ENCODE data around the gene ISL2. TPM values are rescaled to one million over a fixed set of nuclear protein-coding genes. Genes with fewer than 3 reads are reported as not detected.

ISL2 gene
- total RNA-seq, 4 donors from 2014 or later, result 1.8 to 5.1 (median 4.2) TPM

DNA sequence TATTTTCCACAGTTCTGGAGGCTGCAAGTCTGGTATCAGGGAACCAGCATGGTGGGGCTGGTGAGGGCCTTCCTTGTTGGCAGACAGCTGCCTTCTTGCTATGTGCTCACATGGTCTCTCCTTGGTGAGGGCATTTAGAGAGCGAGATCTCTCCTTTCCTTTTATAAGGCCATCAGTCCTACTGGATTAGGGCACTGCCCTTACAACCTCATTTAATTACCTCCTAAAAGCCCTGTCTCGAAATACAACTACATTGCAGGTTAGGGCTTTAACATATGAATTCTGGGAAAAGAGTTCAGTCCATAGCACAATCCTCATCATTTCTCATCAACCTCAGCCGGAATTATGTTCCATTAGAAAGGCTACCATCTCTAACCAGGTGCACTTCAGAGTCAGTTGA is 21.9 kb downstream of the ISL2 start:
- no peak overlapping the region for H3K27ac ChIP-seq (replicated peaks in 1 of 4)
- H3K4me3 ChIP-seq, result no peak overlapping the region
- intact Hi-C loops (cut with DNase I), result no loop called here
- H3K9me3 ChIP-seq, result no peaks in the 10 kb centered on the region
- H3K4me1 ChIP-seq, result no peaks in the 10 kb centered on the region
- no peaks in the 10 kb centered on the region for H3K27me3 ChIP-seq
- WGBS, result 94% methylated on average over 3 of the region's 3 CpGs
- DNase-seq (ENCODE audit: extremely low spot score), result no peak
- no peak for TF ChIP-seq POLR2A (IDR thresholded peaks at IDR 0.05; ENCODE audit: low read depth)
- TF ChIP-seq POLR2AphosphoS5 (IDR thresholded peaks at IDR 0.05), result no peak
- peaks cover 0 to 12% (median 4%) of the 10 kb centered on the region in 4 donors for H3K36me3 ChIP-seq

DNA sequence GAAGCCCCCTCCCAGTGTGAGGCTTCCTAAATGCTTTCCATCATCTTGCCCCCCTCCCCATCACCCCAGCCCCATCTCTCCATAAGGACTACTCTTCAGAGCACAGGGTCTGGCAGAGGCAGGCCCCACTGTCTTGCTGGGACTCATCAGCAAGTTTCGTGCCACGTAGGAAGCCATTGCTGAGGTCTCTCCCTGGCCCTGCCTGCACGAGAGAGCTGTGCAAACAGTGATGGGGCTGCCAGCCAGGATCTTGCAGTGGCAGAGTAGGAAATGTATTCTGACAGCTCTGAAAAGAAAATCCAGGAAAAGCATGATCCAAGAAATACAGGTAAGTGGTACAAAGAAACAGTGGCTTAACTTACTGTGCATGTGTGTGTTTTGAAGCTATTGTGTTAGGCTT is 22.6 kb downstream of the ISL2 start:
- Histone ChIP-seq H3K27me3 (no peaks in the 10 kb centered on the region), H3K36me3 (peaks cover 0 to 12% (median 4%) of the 10 kb centered on the region in 4 donors), H3K9me3 (no peaks in the 10 kb centered on the region), H3K27ac (replicated peaks in 1 of 4) (no peak overlapping the region), H3K4me3 (no peak overlapping the region), H3K4me1 (no peaks in the 10 kb centered on the region)
- intact Hi-C loops (cut with DNase I), result no loop called here
- TF ChIP-seq EP300 (IDR thresholded peaks at IDR 0.05) (no peak), POLR2A (IDR thresholded peaks at IDR 0.05; ENCODE audit: low read depth) (no peak), POLR2AphosphoS5 (IDR thresholded peaks at IDR 0.05) (no peak)
- TF ChIP-seq, protein P1, sequence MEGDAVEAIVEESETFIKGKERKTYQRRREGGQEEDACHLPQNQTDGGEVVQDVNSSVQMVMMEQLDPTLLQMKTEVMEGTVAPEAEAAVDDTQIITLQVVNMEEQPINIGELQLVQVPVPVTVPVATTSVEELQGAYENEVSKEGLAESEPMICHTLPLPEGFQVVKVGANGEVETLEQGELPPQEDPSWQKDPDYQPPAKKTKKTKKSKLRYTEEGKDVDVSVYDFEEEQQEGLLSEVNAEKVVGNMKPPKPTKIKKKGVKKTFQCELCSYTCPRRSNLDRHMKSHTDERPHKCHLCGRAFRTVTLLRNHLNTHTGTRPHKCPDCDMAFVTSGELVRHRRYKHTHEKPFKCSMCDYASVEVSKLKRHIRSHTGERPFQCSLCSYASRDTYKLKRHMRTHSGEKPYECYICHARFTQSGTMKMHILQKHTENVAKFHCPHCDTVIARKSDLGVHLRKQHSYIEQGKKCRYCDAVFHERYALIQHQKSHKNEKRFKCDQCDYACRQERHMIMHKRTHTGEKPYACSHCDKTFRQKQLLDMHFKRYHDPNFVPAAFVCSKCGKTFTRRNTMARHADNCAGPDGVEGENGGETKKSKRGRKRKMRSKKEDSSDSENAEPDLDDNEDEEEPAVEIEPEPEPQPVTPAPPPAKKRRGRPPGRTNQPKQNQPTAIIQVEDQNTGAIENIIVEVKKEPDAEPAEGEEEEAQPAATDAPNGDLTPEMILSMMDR (IDR thresholded peaks at IDR 0.05), result no peak
- 100% methylated on average over 3 of the region's 3 CpGs for whole genome bisulfite sequencing
- DNase-seq (ENCODE audit: extremely low spot score), result no peak

DNA sequence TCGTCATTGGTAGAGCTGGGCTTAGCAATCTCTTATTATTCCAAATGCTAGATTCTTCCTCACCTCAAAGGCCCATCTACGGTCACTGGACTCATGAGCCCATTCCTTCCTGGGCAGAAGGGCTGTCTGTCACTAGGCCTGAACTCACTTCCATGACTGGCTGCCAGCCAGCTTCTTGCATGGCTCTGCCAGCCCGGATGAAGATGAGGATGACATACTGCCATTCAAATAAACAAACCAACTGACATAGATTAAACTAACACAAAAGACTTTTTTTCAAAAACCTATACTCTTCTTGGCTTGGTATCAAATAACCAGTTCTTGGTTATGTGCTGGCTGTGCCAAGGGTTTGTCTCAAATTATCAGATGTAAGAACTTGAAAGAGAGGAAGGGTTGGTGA is 23.8 kb downstream of the ISL2 start:
- WGBS, result 81% methylated on average over 3 of the region's 3 CpGs
- H3K27me3 ChIP-seq, result no peaks in the 10 kb centered on the region
- no peak for DNase-seq (ENCODE audit: extremely low spot score)
- intact Hi-C loops (cut with DNase I), result no loop called here
- H3K4me1 ChIP-seq, result no peaks in the 10 kb centered on the region
- TF ChIP-seq POLR2AphosphoS5 (IDR thresholded peaks at IDR 0.05), result no peak
- no peak for TF ChIP-seq POLR2A (IDR thresholded peaks at IDR 0.05; ENCODE audit: low read depth)
- TF ChIP-seq, protein P1 (IDR thresholded peaks at IDR 0.05), result no peak
- TF ChIP-seq EP300 (IDR thresholded peaks at IDR 0.05), result no peak
- H3K36me3 ChIP-seq, result peaks cover 0 to 12% (median 4%) of the 10 kb centered on the region in 4 donors
- no peak overlapping the region for H3K4me3 ChIP-seq
- H3K9me3 ChIP-seq, result no peaks in the 10 kb centered on the region
- no peak overlapping the region for H3K27ac ChIP-seq (replicated peaks in 1 of 4)

DNA sequence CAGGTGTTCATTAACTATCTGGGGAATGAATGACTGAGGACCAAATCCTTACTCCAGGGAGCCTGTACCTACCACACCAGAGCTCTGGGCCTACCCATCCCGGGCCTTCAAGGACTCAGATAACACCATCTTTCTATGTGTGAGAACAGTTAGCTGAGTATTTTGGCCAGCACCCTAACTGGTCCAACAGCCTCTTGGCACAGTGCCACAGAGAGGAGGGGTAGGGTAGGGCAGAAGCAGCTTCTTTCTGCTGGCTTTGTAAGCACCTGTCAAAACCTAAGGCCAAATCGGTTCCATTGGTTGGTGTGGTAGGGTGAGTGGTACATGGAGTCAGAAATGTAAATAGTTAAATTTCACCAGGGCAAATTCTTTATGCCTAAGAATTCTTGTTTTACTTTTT is 26.7 kb downstream of the ISL2 start:
- Histone ChIP-seq H3K27me3 (no peaks in the 10 kb centered on the region), H3K9me3 (no peaks in the 10 kb centered on the region), H3K4me1 (peaks cover under 1 to 12% (median 7%) of the 10 kb centered on the region in 4 donors), H3K27ac (replicated peaks in 1 of 4) (no peak overlapping the region), H3K4me3 (no peak overlapping the region), H3K36me3 (peaks cover 0 to 10% (median 4%) of the 10 kb centered on the region in 4 donors)
- DNase-seq (ENCODE audit: extremely low spot score), result no peak
- intact Hi-C loops (cut with DNase I), result no loop called here
- WGBS, result 90% methylated on average over 2 of the region's 2 CpGs
- TF ChIP-seq POLR2AphosphoS5 (IDR thresholded peaks at IDR 0.05) (no peak), EP300 (IDR thresholded peaks at IDR 0.05) (no peak), POLR2A (IDR thresholded peaks at IDR 0.05; ENCODE audit: low read depth) (no peak)
- TF ChIP-seq, protein P1 (IDR thresholded peaks at IDR 0.05), result no peak

DNA sequence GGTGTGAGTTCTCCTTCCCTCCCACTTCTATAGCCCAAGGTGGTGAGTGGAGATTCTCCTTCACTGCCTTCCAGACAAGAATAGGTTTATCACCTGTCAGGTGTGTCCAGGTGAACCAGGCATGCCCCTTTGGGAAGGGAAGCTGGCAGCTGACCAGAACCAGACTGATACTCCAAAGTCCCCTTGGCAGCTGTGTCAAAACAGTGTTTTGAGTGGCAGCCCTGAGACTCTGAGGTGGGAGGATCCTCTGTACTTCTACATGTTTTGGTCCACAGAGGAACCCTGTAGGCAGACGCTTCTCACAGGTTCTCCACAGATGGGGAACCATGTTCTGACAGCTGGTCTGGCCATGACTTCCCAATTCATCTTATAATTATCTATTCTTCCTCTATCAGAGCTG is 30.1 kb downstream of the ISL2 start:
- Histone ChIP-seq H3K9me3 (no peaks in the 10 kb centered on the region), H3K27ac (replicated peaks in 1 of 4) (no peak overlapping the region), H3K4me1 (peaks cover 7 to 16% (median 12%) of the 10 kb centered on the region in 4 donors), H3K4me3 (no peak overlapping the region), H3K36me3 (no peaks in the 10 kb centered on the region), H3K27me3 (no peaks in the 10 kb centered on the region)
- no peak for DNase-seq (ENCODE audit: extremely low spot score)
- TF ChIP-seq EP300 (IDR thresholded peaks at IDR 0.05) (no peak), POLR2A (IDR thresholded peaks at IDR 0.05; ENCODE audit: low read depth) (no peak), POLR2AphosphoS5 (IDR thresholded peaks at IDR 0.05) (no peak)
- TF ChIP-seq, protein P1 (IDR thresholded peaks at IDR 0.05), result no peak
- 90% methylated on average over 1 of the region's 1 CpG for WGBS
- intact Hi-C loops (cut with DNase I), result no loop called here
